Breast epithelium (tissue), 3 donors: Measurements from ENCODE around the gene MEIOC.

Source experiments
- POLR2A ChIP-seq: fragments of 450-650 bp; IDR thresholded peaks from one replicate; pipeline ENCODE4 v1.6.1; 2016; ENCODE audit warnings: antibody characterized with exemption, mild to moderate bottlenecking, moderate library complexity
- POLR2AphosphoS5 ChIP-seq, 3 donors: sonication (generic); formaldehyde crosslinking; IDR thresholded peaks; one replicate each; pipeline ENCODE4 v1.6.1; 2017; ENCODE audit warnings: antibody characterized with exemption in 3 of 3

GRCh38 chr17:44645341-44645740, 10.9 kb upstream of the MEIOC start:
- TF ChIP-seq POLR2AphosphoS5 (IDR thresholded peaks at IDR 0.05) (no peak), POLR2A (no peak)
